HepG2 (cell line): ENCODE data around the gene SRSF2. TPM values are rescaled to one million over a fixed set of nuclear protein-coding genes. Genes with fewer than 3 reads are reported as not detected.
A peak's percentile ranks its signal among the peaks of the same experiment; 100 is the strongest.

Experiments used
- ATAC-seq: fragments of 200-7000 bp; cut with Tn5 transposase; 3 replicates; pipeline ENCODE4 v1.9.1; 2020; ENCODE audit warnings: mild to moderate bottlenecking, moderate library complexity
- BruUV-seq: library from RNA; stranded (reverse); fragments of 400-500 nt; replicated peaks from 2 replicates; lab custom pipeline; 2021; lab: Mats Ljungman, UMichigan
- CTCF ChIA-PET: fragments of 300-600 bp; formaldehyde crosslinking; extraction: SDS; loops from one replicate; lab custom pipeline; 2021; ENCODE audit warnings: low total read pairs, inconsistent platforms, low intra/inter-chr PET ratio; lab: Yijun Ruan, JAX
- POLR2A ChIA-PET: fragments of 350-600 bp; sonication (Branson Sonifier 250); formaldehyde crosslinking; loops from one replicate; lab custom pipeline; 2020; ENCODE audit warnings: antibody characterized with exemption, inconsistent platforms; lab: Yijun Ruan, JAX
- DNase-seq: peaks from one replicate; pipeline ENCODE4 v3.0.0-alpha.2; 2015; ENCODE audit warnings: low spot score
- FAIRE-seq: peaks from 3 replicates; lab custom pipeline; 2011; peaks lifted over from hg19 to GRCh38; lab: Jason Lieb, UNC
- H2AFZ ChIP-seq: one replicate; pipeline ENCODE4 v1.6.1; 2011; ENCODE audit warnings: low read length, inconsistent platforms
- H3K27ac ChIP-seq: fragments of 300-600 bp; 3 replicates; pipeline ENCODE4 v1.8.0; 2011; ENCODE audit warnings: mixed run types, mild to moderate bottlenecking, mixed read lengths, low read length, inconsistent platforms; ENCODE audit not compliant: insufficient read depth; ENCODE audit errors: extremely low read length
- H3K27me3 ChIP-seq, 2 experiments: fragments of 200-600 bp in 1 of 2; 2 replicates in 1 of 2; 3 replicates in 1 of 2; pipeline versions ENCODE4 v1.6.0 to v1.8.0; 2011; ENCODE audit warnings: low read length in 2 of 2, mild to moderate bottlenecking in 2 of 2, moderate library complexity in 2 of 2, inconsistent platforms in 1 of 2; ENCODE audit not compliant: insufficient read depth in 2 of 2, control insufficient read depth in 1 of 2
- H3K36me3 ChIP-seq, 2 experiments: fragments of 200-600 bp in 1 of 2; replicated peaks in 1 of 2; 2 replicates in 1 of 2; 3 replicates in 1 of 2; pipeline versions ENCODE4 v1.5.1 to v1.8.0; 2011; ENCODE audit warnings: low read length in 2 of 2, inconsistent platforms in 1 of 2; ENCODE audit not compliant: insufficient read depth in 2 of 2, control insufficient read depth in 1 of 2
- H3K4me1 ChIP-seq: 2 replicates; pipeline ENCODE4 v1.5.1; 2012; ENCODE audit warnings: low read length, inconsistent platforms; ENCODE audit not compliant: insufficient read depth
- H3K4me2 ChIP-seq: 2 replicates; pipeline ENCODE4 v1.6.0; 2011; ENCODE audit warnings: low read depth, low read length, inconsistent platforms
- H3K4me3 ChIP-seq, 3 experiments: fragments of 200-600 bp in 1 of 3; sonication (generic), shearing (Covaris generic) in 1 of 3; replicated peaks in 1 of 3; 2 replicates each; pipeline ENCODE4 v1.5.1; 2011 to 2016; ENCODE audit warnings: low read length in 3 of 3, inconsistent platforms in 2 of 3, low read depth in 2 of 3, mild to moderate bottlenecking in 2 of 3, control low read depth in 1 of 3, mixed read lengths in 1 of 3; ENCODE audit not compliant: insufficient read depth in 1 of 3
- H3K79me2 ChIP-seq: one replicate; pipeline ENCODE4 v1.6.1; 2011; ENCODE audit warnings: low read length, inconsistent platforms; ENCODE audit not compliant: insufficient read depth
- H3K9ac ChIP-seq: 2 replicates; pipeline ENCODE4 v1.6.0; 2011; ENCODE audit warnings: mild to moderate bottlenecking, low read depth, low read length, inconsistent platforms; ENCODE audit not compliant: insufficient read depth
- H3K9me3 ChIP-seq: 2 replicates; pipeline ENCODE4 v1.5.1; 2012; ENCODE audit warnings: mild to moderate bottlenecking, low read length
- H4K20me1 ChIP-seq: 2 replicates; pipeline ENCODE4 v1.6.0; 2011; ENCODE audit warnings: inconsistent platforms, mild to moderate bottlenecking, low read length, moderate library complexity; ENCODE audit not compliant: insufficient read depth
- DPF2 ChIP-seq: sonication (generic); formaldehyde crosslinking; IDR thresholded peaks from 2 replicates; pipeline ENCODE4 v1.4.0; 2020; ENCODE audit warnings: mild to moderate bottlenecking, low read depth, missing genetic modification reagents, borderline replicate concordance
- HHEX ChIP-seq: IDR thresholded peaks from 2 replicates; pipeline ENCODE4 v1.6.1; 2016; ENCODE audit warnings: control low read depth
- HMG20B ChIP-seq: conservative IDR thresholded peaks from 2 replicates; pipeline ENCODE4 v1.6.1; 2016; ENCODE audit warnings: missing genetic modification reagents, missing compliant biosample characterization
- KDM1A ChIP-seq: IDR thresholded peaks from 2 replicates; pipeline ENCODE4 v1.6.1; 2016; ENCODE audit warnings: missing compliant biosample characterization
- MLXIP ChIP-seq: sonication (generic); formaldehyde crosslinking; IDR thresholded peaks from 2 replicates; pipeline ENCODE4 v1.9.0; 2021; ENCODE audit warnings: missing genetic modification reagents, borderline replicate concordance
- NFIC ChIP-seq: IDR thresholded peaks from 2 replicates; pipeline ENCODE4 v1.6.1; 2012; ENCODE audit warnings: mild to moderate bottlenecking, low read length, inconsistent platforms
- PHF21A ChIP-seq: sonication (generic); formaldehyde crosslinking; IDR thresholded peaks from 2 replicates; pipeline ENCODE4 v1.5.0; 2020; ENCODE audit warnings: mild to moderate bottlenecking, missing genetic modification reagents
- RARA ChIP-seq: IDR thresholded peaks from 2 replicates; pipeline ENCODE4 v1.6.1; 2016; ENCODE audit warnings: missing genetic modification reagents, missing compliant biosample characterization
- SNAPC5 ChIP-seq: sonication (generic); formaldehyde crosslinking; IDR thresholded peaks from 2 replicates; pipeline ENCODE4 v1.8.1; 2023; ENCODE audit warnings: mild to moderate bottlenecking, missing genetic modification reagents, borderline replicate concordance
- TRAFD1 ChIP-seq: sonication (generic); formaldehyde crosslinking; IDR thresholded peaks from 2 replicates; pipeline ENCODE4 v1.5.1; 2020; ENCODE audit warnings: missing genetic modification reagents, mild to moderate bottlenecking, borderline replicate concordance
- ZNF292 ChIP-seq: sonication (generic); formaldehyde crosslinking; IDR thresholded peaks from 2 replicates; pipeline ENCODE4 v1.8.1; 2022; ENCODE audit warnings: mild to moderate bottlenecking, low read depth, missing genetic modification reagents, borderline replicate concordance
- ZNF567 ChIP-seq: sonication (generic); formaldehyde crosslinking; IDR thresholded peaks from 2 replicates; pipeline ENCODE4 v1.8.1; 2023; ENCODE audit warnings: mild to moderate bottlenecking, missing genetic modification reagents, borderline replicate concordance
- ZNF652 ChIP-seq: IDR thresholded peaks from 2 replicates; pipeline ENCODE4 v1.6.1; 2016; ENCODE audit warnings: low read depth, borderline replicate concordance
- ZNF704 ChIP-seq: sonication (generic); formaldehyde crosslinking; IDR thresholded peaks from 2 replicates; pipeline ENCODE4 v1.8.1; 2023; ENCODE audit warnings: mild to moderate bottlenecking, inconsistent platforms, moderate library complexity, missing genetic modification reagents, borderline replicate concordance
- ZNF766 ChIP-seq: sonication (generic); formaldehyde crosslinking; IDR thresholded peaks from 2 replicates; pipeline ENCODE4 v1.5.0; 2020; ENCODE audit warnings: missing genetic modification reagents, borderline replicate concordance
- WGBS: methylation state at CpG from one replicate; pipeline ENCODE4 v1.1.6; 2017; ENCODE audit warnings: low lambda C conversion rate; 5-methylcytosine and 5-hydroxymethylcytosine counted together
- in situ Hi-C: cut with HindIII; loops from 2 replicates; pipeline ENCODE4 v1.10.0; 2017; ENCODE audit warnings: low pct_unique_long_range_greater_than_20kb; ENCODE audit not compliant: extremely low pct_ligation_motif_present
- intact Hi-C: fragments of 100-400 bp; cut with micrococcal nuclease; formaldehyde crosslinking; loops from one replicate; pipeline ENCODE4 v1.10.0; 2022; ENCODE audit not compliant: unreplicated experiment
- polyA plus RNA-seq, 8 experiments: library from polyadenylated mRNA; depleted of rRNA in 3 of 8; stranded (reverse) in 7 of 8; unstranded in 1 of 8; fragments of >200 nt; fragmentation: Illumina TruSeq in 4 of 8; extraction: Trizol in 4 of 8; gene quantifications; 2 replicates each; pipeline versions ENCODE4 v1.2.1 to v1.2.3, GENCODE V29; 2011 to 2016; ENCODE audit warnings: low read depth in 4 of 8, missing spikeins in 1 of 8, mixed read lengths in 1 of 8; ENCODE audit not compliant: insufficient read depth in 1 of 8
- total RNA-seq, 5 experiments: library from RNA; depleted of rRNA; stranded (reverse); fragments of >200 nt; fragmentation: Illumina TruSeq; extraction: Trizol; gene quantifications; 2 replicates each; pipeline ENCODE4 v1.2.3, GENCODE V29; 2016; ENCODE audit warnings: low read depth in 1 of 5

The SRSF2 gene
- total and polyA plus RNA-seq, 2 of the 13 experiments (the other 11 are each of a cell fraction or from before 2014, with no cell fraction given), result 306 to 319 TPM

GRCh38 chr17:76701471-76701967 lies 35.6 kb downstream of the SRSF2 start:
- FAIRE-seq (peak; percentile 94), ATAC-seq (peak; percentile 68), DNase-seq (peak; percentile 80)
- Histone ChIP-seq H3K79me2 (peaks cover 25% of the 10 kb centered on the region), H3K4me3 (peak overlapping the region; percentile 56 to 75 (median 62)), H3K4me2 (peak overlapping the region; percentile 94), H3K4me1 (peaks cover 67% of the 10 kb centered on the region), H3K27ac (peak overlapping the region; percentile 71), H2AFZ (no peak overlapping the region), H3K36me3 (no peaks in the 10 kb centered on the region), H3K27me3 (no peaks in the 10 kb centered on the region), H4K20me1 (peaks cover 3% of the 10 kb centered on the region; the same call in 1 of the 2 replicates), H3K9ac (peak overlapping the region; percentile 64), H3K9me3 (no peaks in the 10 kb centered on the region)
- 5% methylated on average over 11 of the region's 11 CpGs for WGBS
- ChIA-PET CTCF (no interaction called here), POLR2A (interaction anchor here (0.6 to 3.5 kb wide), 9 partner anchors 9 to 301 kb away, joined by 3 to 25 read pairs (median 4); partner anchors contain the start of genes JMJD6, MFSD11, MXRA7 and SRSF2)
- no TSS peak for BruUV-seq
- intact Hi-C loops, result loop anchor here (10.0 kb wide), 1 partner anchor 147 kb away; no protein-coding TSS in a partner anchor
- in situ Hi-C loops, result no loop called here
- TF ChIP-seq ZNF704 (0 out of 2 replicates have a peak, but pooled peaks have one; percentile 13), MLXIP (CRISPR knock-in tag) (no peak), ZNF652 (CRISPR knock-in tag) (no peak), KDM1A (CRISPR knock-in tag) (peak; percentile 67; the same call in 1 of the 2 replicates), NFIC (no peak), HHEX (CRISPR knock-in tag) (no peak), ZNF766 (0 out of 2 replicates have a peak, but pooled peaks have one; percentile 9), ZNF567 (0 out of 2 replicates have a peak, but pooled peaks have one; percentile 11), DPF2 (peak; percentile 38; the same call in 1 of the 2 replicates), ZNF292 (CRISPR knock-in tag) (no peak), HMG20B (CRISPR knock-in tag) (0 out of 2 replicates have a peak, but pooled peaks have one; percentile 44), RARA (0 out of 2 replicates have a peak, but pooled peaks have one; percentile 39), TRAFD1 (0 out of 2 replicates have a peak, but pooled peaks have one; percentile 1), PHF21A (CRISPR knock-in tag) (peak; percentile 92), SNAPC5 (peak; percentile 65; the same call in 1 of the 2 replicates)
